Spleen (tissue), 11 donors: ENCODE data around the gene NTSR1. TPM values are rescaled to one million over a fixed set of nuclear protein-coding genes. Genes with fewer than 3 reads are reported as not detected.
A peak's percentile ranks its signal among the peaks of the same experiment; 100 is the strongest.

Experiments
- DNase-seq: peaks from one replicate; pipeline ENCODE4 v3.0.0-alpha.2; 2020
- H3K27ac ChIP-seq, 8 donors: fragments of 200-600 bp; sonication (generic) in 7 of 8; 1 replicate in 4 of 8; 2 replicates in 4 of 8; pipeline versions ENCODE4 v1.5.0 to v1.8.0; 2016 to 2021; ENCODE audit warnings: inconsistent platforms in 4 of 8, mild to moderate bottlenecking in 4 of 8, moderate library complexity in 1 of 8
- H3K27me3 ChIP-seq, 7 donors: fragments of 200-600 bp; sonication (generic) in 6 of 7; replicated peaks in 1 of 7; 1 replicate in 4 of 7; 2 replicates in 3 of 7; pipeline versions ENCODE4 v1.5.0 to v1.8.0; 2016 to 2021; ENCODE audit warnings: inconsistent platforms in 3 of 7, mild to moderate bottlenecking in 1 of 7
- H3K36me3 ChIP-seq, 6 donors: fragments of 200-600 bp; sonication (generic) in 5 of 6; 1 replicate in 4 of 6; 2 replicates in 2 of 6; pipeline versions ENCODE4 v1.5.0 to v1.8.0; 2016 to 2021; ENCODE audit warnings: inconsistent platforms in 2 of 6
- H3K4me1 ChIP-seq, 6 donors: fragments of 200-600 bp; sonication (generic) in 5 of 6; 1 replicate in 3 of 6; 2 replicates in 3 of 6; pipeline versions ENCODE4 v1.5.0 to v1.8.0; 2016 to 2021; ENCODE audit warnings: inconsistent platforms in 3 of 6
- H3K4me3 ChIP-seq, 8 donors: fragments of 200-600 bp; sonication (generic) in 7 of 8; 1 replicate in 4 of 8; 2 replicates in 4 of 8; pipeline versions ENCODE4 v1.5.0 to v1.8.0; 2016 to 2021; ENCODE audit warnings: inconsistent platforms in 4 of 8, mild to moderate bottlenecking in 4 of 8, moderate library complexity in 2 of 8
- H3K9me3 ChIP-seq, 8 donors: fragments of 200-600 bp; sonication (generic) in 7 of 8; 1 replicate in 4 of 8; 2 replicates in 4 of 8; pipeline versions ENCODE4 v1.5.0 to v1.8.0; 2016 to 2021; ENCODE audit warnings: inconsistent platforms in 4 of 8
- POLR2A ChIP-seq, 3 donors: fragments of 450-650 bp; IDR thresholded peaks; one replicate each; pipeline ENCODE4 v1.5.1; 2017; ENCODE audit warnings: antibody characterized with exemption in 3 of 3, mild to moderate bottlenecking in 1 of 3
- POLR2AphosphoS5 ChIP-seq, 3 donors: sonication (generic); formaldehyde crosslinking; IDR thresholded peaks; one replicate each; pipeline ENCODE4 v1.5.1; 2017; ENCODE audit warnings: antibody characterized with exemption in 3 of 3
- WGBS, 5 donors: extraction: QIAGEN DNeasy Blood & Tissue Kit in 3 of 5; methylation state at CpG; one replicate each; pipeline versions ENCODE4 v1.1.5 to v1.1.7; 2013 to 2018; 5-methylcytosine and 5-hydroxymethylcytosine counted together
- intact Hi-C: fragments of 100-400 bp; cut with DNase I; formaldehyde crosslinking; loops from one replicate; pipeline ENCODE4 v1.15.0; 2023; ENCODE audit warnings: low total_unique reads
- polyA plus RNA-seq, 3 donors: library from polyadenylated mRNA; stranded (reverse); fragments of 200-250 nt; gene quantifications; one replicate each; pipeline ENCODE4 v1.2.1, GENCODE V29; 2013
- total RNA-seq, 7 donors: library from RNA; depleted of rRNA in 3 of 7; stranded (reverse); fragments of >200 nt in 3 of 7; fragmentation: NEBNext Ultra II Directional in 4 of 7; extraction: Animal tissue kit (Norgen Biotek cat#: 25700) in 4 of 7; gene quantifications; one replicate each; pipeline versions ENCODE4 v1.1.0 to v1.2.1, GENCODE V29; 2016 to 2021
- TF ChIP-seq, protein P1 (sequence below), 11 experiments: fragments of 200-600 bp in 7 of 11; fragments of 450-650 bp in 4 of 11; sonication (generic) in 4 of 11; IDR thresholded peaks in 8 of 11; conservative IDR thresholded peaks in 3 of 11; 1 replicate in 7 of 11; 2 replicates in 4 of 11; pipeline versions ENCODE4 v1.4.0 to v1.8.0; 2016 to 2021; ENCODE audit warnings: antibody characterized with exemption in 11 of 11, inconsistent platforms in 4 of 11, mild to moderate bottlenecking in 1 of 11
- donor health status: healthy with polysubstance abuse.
- donor health status: DM: no; HTN: no; CAD: no; lungs with moderate emphysema.
- donor health status: DM: no; HTN: no; CAD: no.
- donor health status: Bipolar disorder and iron deficiency.
- donor health status: healthy.
- donor health status: DM: no; HTN: no; CAD: no.
- donor health status: DM: yes; HTN: yes; CAD: no.

The NTSR1 gene
- total and polyA plus RNA-seq, 10 donors: 0.14 to 5.7 (median 0.71) TPM

DNA sequence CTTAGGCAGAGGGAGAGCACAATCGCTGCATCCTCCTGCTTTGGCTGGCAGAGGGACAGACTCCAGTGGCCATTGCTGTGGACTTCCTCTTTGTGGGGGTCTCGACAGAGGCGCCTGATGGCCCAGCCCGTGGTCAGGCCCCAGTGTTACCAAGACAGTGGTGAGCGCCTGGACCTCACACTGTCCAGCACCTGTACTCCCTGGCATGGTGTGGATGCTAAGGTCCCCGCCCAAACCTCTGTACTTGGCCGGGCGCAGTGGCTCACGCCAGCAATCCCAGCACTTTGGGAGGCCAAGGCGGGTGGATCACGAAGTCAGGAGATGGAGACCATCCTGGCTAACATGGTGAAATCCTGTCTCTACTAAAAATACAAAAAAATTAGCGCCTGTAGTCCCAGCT, 2.3 kb upstream of the NTSR1 start:
- Histone ChIP-seq H3K27ac (no peak overlapping the region), H3K36me3 (no peaks in the 10 kb centered on the region), H3K9me3 (no peaks in the 10 kb centered on the region), H3K4me1 (peaks cover 5 to 54% (median 26%) of the 10 kb centered on the region in 6 donors), H3K27me3 (peaks cover 0 to 86% (median 44%) of the 10 kb centered on the region in 7 donors), H3K4me3 (no peak overlapping the region)
- DNase-seq: no peak
- TF ChIP-seq POLR2AphosphoS5 (IDR thresholded peaks at IDR 0.05) (no peak), POLR2A (IDR thresholded peaks at IDR 0.05) (no peak)
- intact Hi-C loops: no loop called here
- WGBS, 5 donors: 80 to 91% (median 85%) methylated on average over 11 to 12 of the region's 12 CpGs

GRCh38 chr20:62706857-62707256, 1.8 kb upstream of the NTSR1 start:
- WGBS, 5 donors: 81 to 91% (median 88%) methylated on average over 12 of the region's 12 CpGs

GRCh38 chr20:62707276-62707920, 1.2 kb upstream of the NTSR1 start:
- Histone ChIP-seq H3K4me1 (peaks cover 5 to 62% (median 26%) of the 10 kb centered on the region in 6 donors), H3K27ac (no peak overlapping the region), H3K36me3 (no peaks in the 10 kb centered on the region), H3K9me3 (no peaks in the 10 kb centered on the region), H3K27me3 (peaks cover 0 to 88% (median 45%) of the 10 kb centered on the region in 7 donors), H3K4me3 (no peak overlapping the region)
- 59 to 73% (median 64%) methylated on average over 12 to 16 of the region's 16 CpGs for WGBS, 5 donors
- TF ChIP-seq POLR2A (IDR thresholded peaks at IDR 0.05) (no peak), POLR2AphosphoS5 (IDR thresholded peaks at IDR 0.05) (no peak)
- TF ChIP-seq, protein P1, sequence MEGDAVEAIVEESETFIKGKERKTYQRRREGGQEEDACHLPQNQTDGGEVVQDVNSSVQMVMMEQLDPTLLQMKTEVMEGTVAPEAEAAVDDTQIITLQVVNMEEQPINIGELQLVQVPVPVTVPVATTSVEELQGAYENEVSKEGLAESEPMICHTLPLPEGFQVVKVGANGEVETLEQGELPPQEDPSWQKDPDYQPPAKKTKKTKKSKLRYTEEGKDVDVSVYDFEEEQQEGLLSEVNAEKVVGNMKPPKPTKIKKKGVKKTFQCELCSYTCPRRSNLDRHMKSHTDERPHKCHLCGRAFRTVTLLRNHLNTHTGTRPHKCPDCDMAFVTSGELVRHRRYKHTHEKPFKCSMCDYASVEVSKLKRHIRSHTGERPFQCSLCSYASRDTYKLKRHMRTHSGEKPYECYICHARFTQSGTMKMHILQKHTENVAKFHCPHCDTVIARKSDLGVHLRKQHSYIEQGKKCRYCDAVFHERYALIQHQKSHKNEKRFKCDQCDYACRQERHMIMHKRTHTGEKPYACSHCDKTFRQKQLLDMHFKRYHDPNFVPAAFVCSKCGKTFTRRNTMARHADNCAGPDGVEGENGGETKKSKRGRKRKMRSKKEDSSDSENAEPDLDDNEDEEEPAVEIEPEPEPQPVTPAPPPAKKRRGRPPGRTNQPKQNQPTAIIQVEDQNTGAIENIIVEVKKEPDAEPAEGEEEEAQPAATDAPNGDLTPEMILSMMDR (IDR thresholded peaks at IDR 0.05 in 8 of 11, conservative IDR thresholded peaks at IDR 0.05 in 3 of 11): no peak
- intact Hi-C loops: no loop called here
- DNase-seq: no peak

More at GRCh38 chr20:62706857-62707256, 1.8 kb upstream of the NTSR1 start:
- Histone ChIP-seq H3K9me3 (no peaks in the 10 kb centered on the region), H3K27ac (no peak overlapping the region), H3K36me3 (no peaks in the 10 kb centered on the region), H3K27me3 (peaks cover 0 to 91% (median 45%) of the 10 kb centered on the region in 7 donors), H3K4me3 (no peak overlapping the region), H3K4me1 (peaks cover 5 to 59% (median 26%) of the 10 kb centered on the region in 6 donors)
- intact Hi-C loops: no loop called here
- TF ChIP-seq, protein P1 (IDR thresholded peaks at IDR 0.05 in 8 of 11, conservative IDR thresholded peaks at IDR 0.05 in 3 of 11): no peak
- TF ChIP-seq POLR2A (IDR thresholded peaks at IDR 0.05) (no peak), POLR2AphosphoS5 (IDR thresholded peaks at IDR 0.05) (no peak)
- DNase-seq: no peak

GRCh38 chr20:62707921-62708521, 615 bp upstream of the NTSR1 start:
- Histone ChIP-seq H3K9me3 (no peaks in the 10 kb centered on the region), H3K4me1 (peaks cover 5 to 61% (median 26%) of the 10 kb centered on the region in 6 donors), H3K4me3 (peak overlapping the region in 4 of 8 donors; percentile 23 to 63 (median 32)), H3K36me3 (no peaks in the 10 kb centered on the region), H3K27ac (peak overlapping the region in 2 of 8 donors; percentile 14 to 15), H3K27me3 (peaks cover 0 to 88% (median 45%) of the 10 kb centered on the region in 7 donors)
- intact Hi-C loops: no loop called here
- 4 to 6% (median 5%) methylated on average over 12 to 20 of the region's 20 CpGs for WGBS, 5 donors
- TF ChIP-seq, protein P1 (IDR thresholded peaks at IDR 0.05 in 8 of 11, conservative IDR thresholded peaks at IDR 0.05 in 3 of 11): peak in 3 of 11 experiments; percentile 19 to 52 (median 26)
- TF ChIP-seq POLR2A (IDR thresholded peaks at IDR 0.05): no peak
- TF ChIP-seq POLR2AphosphoS5 (IDR thresholded peaks at IDR 0.05): no peak
- no peak for DNase-seq
